Measurements from ENCODE around the gene HSPA4. TPM values are rescaled to one million over a fixed set of nuclear protein-coding genes. Genes with fewer than 3 reads are reported as not detected.

HSPA4 gene
- total and polyA plus RNA-seq, 2 of the 13 experiments (the other 11 are each of a cell fraction or from before 2014, with no cell fraction given): 36.6 to 231 TPM

DNA sequence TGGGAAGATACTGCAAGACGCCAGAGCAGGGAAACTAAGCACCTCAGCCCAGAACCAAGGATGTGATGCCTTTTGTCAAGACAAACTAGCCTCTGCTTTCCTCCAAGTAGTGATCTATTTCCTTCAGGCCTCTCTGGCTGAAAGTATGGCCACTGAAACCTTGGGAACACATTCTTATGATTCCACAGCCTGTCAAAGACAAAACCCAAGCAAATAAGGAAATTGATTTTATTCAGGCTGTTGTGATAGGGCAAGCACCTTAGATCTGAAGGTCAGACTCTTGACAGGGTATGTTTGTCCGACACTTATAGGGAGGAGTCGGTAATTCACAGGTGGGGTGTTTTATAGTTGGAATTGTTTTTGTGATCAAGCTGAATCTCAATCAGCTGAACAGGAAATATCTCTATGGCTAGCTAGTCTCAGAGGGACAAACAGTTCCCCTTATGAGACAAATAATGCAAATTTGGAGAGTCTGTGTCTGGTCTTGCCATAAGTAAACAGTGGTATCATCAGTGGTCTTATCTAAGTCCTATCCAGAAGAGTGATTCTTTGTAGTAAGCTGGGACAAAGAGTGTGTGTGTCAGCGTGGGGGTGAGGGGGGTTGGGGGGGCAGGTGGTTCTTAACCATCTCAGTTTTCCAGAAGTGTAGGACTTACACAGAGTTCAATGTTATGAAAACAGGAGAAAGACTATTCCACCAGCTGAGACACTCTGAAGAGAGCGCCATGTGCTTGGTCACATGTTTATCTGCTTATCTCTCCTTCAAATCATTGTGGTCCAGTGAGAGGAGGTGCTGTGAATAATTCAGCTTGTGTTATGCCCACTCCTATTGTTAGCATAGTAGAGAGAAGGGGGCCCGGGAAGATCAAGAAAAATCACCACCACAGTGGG, 18.7 kb upstream of the HSPA4 start (continued):
- TF ChIP-seq, protein P1, sequence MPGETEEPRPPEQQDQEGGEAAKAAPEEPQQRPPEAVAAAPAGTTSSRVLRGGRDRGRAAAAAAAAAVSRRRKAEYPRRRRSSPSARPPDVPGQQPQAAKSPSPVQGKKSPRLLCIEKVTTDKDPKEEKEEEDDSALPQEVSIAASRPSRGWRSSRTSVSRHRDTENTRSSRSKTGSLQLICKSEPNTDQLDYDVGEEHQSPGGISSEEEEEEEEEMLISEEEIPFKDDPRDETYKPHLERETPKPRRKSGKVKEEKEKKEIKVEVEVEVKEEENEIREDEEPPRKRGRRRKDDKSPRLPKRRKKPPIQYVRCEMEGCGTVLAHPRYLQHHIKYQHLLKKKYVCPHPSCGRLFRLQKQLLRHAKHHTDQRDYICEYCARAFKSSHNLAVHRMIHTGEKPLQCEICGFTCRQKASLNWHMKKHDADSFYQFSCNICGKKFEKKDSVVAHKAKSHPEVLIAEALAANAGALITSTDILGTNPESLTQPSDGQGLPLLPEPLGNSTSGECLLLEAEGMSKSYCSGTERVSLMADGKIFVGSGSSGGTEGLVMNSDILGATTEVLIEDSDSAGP (CRISPR knock-in tag; IDR thresholded peaks at IDR 0.05; ENCODE audit: borderline replicate concordance): no peak
- TF ChIP-seq MXI1 (IDR thresholded peaks at IDR 0.05; ENCODE audit: borderline replicate concordance, low read depth, low read length) (peak; percentile 28; the same call in 1 of the 3 replicates), ZNF451 (CRISPR knock-in tag; IDR thresholded peaks at IDR 0.05) (no peak), ATM (IDR thresholded peaks at IDR 0.05; ENCODE audit: borderline replicate concordance) (no peak), TMF1 (CRISPR knock-in tag; IDR thresholded peaks at IDR 0.05; ENCODE audit: low read depth) (no peak), ZNF264 (CRISPR knock-in tag; IDR thresholded peaks at IDR 0.05) (no peak), ZBTB38 (CRISPR knock-in tag; IDR thresholded peaks at IDR 0.05) (no peak), NFYC (CRISPR knock-in tag; IDR thresholded peaks at IDR 0.05) (no peak), FOXA3 (CRISPR knock-in tag; IDR thresholded peaks at IDR 0.05) (peak; percentile 36), ZNF12 (CRISPR knock-in tag; IDR thresholded peaks at IDR 0.05) (no peak), IKZF4 (CRISPR knock-in tag; IDR thresholded peaks at IDR 0.05; ENCODE audit: borderline replicate concordance, low read depth, not compliant biosample characterization) (no peak), ZSCAN30 (CRISPR knock-in tag; IDR thresholded peaks at IDR 0.05) (no peak), SATB2 (CRISPR knock-in tag; IDR thresholded peaks at IDR 0.05) (no peak), SAP130 (CRISPR knock-in tag; IDR thresholded peaks at IDR 0.05; ENCODE audit: low read depth) (peak; percentile 45; the same call in 1 of the 2 replicates), SP5 (CRISPR knock-in tag; IDR thresholded peaks at IDR 0.05; ENCODE audit: borderline replicate concordance, low read depth) (no peak), ZNF33B (CRISPR knock-in tag; IDR thresholded peaks at IDR 0.05) (no peak), PAF1 (CRISPR knock-in tag; IDR thresholded peaks at IDR 0.05) (no peak)
- TF ChIP-seq, protein P2, sequence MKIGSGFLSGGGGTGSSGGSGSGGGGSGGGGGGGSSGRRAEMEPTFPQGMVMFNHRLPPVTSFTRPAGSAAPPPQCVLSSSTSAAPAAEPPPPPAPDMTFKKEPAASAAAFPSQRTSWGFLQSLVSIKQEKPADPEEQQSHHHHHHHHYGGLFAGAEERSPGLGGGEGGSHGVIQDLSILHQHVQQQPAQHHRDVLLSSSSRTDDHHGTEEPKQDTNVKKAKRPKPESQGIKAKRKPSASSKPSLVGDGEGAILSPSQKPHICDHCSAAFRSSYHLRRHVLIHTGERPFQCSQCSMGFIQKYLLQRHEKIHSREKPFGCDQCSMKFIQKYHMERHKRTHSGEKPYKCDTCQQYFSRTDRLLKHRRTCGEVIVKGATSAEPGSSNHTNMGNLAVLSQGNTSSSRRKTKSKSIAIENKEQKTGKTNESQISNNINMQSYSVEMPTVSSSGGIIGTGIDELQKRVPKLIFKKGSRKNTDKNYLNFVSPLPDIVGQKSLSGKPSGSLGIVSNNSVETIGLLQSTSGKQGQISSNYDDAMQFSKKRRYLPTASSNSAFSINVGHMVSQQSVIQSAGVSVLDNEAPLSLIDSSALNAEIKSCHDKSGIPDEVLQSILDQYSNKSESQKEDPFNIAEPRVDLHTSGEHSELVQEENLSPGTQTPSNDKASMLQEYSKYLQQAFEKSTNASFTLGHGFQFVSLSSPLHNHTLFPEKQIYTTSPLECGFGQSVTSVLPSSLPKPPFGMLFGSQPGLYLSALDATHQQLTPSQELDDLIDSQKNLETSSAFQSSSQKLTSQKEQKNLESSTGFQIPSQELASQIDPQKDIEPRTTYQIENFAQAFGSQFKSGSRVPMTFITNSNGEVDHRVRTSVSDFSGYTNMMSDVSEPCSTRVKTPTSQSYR (CRISPR knock-in tag; IDR thresholded peaks at IDR 0.05; ENCODE audit: borderline replicate concordance): 0 out of 2 replicates have a peak, but pooled peaks have one; percentile 14
- TF ChIP-seq, protein P3, sequence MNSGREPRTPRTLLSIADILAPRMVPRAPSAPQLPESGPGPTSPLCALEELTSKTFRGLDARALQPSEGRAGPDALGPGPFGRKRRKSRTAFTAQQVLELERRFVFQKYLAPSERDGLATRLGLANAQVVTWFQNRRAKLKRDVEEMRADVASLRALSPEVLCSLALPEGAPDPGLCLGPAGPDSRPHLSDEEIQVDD (CRISPR knock-in tag; IDR thresholded peaks at IDR 0.05; ENCODE audit: borderline replicate concordance): no peak
- TF ChIP-seq, protein P4, sequence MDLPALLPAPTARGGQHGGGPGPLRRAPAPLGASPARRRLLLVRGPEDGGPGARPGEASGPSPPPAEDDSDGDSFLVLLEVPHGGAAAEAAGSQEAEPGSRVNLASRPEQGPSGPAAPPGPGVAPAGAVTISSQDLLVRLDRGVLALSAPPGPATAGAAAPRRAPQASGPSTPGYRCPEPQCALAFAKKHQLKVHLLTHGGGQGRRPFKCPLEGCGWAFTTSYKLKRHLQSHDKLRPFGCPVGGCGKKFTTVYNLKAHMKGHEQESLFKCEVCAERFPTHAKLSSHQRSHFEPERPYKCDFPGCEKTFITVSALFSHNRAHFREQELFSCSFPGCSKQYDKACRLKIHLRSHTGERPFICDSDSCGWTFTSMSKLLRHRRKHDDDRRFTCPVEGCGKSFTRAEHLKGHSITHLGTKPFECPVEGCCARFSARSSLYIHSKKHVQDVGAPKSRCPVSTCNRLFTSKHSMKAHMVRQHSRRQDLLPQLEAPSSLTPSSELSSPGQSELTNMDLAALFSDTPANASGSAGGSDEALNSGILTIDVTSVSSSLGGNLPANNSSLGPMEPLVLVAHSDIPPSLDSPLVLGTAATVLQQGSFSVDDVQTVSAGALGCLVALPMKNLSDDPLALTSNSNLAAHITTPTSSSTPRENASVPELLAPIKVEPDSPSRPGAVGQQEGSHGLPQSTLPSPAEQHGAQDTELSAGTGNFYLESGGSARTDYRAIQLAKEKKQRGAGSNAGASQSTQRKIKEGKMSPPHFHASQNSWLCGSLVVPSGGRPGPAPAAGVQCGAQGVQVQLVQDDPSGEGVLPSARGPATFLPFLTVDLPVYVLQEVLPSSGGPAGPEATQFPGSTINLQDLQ (CRISPR knock-in tag; IDR thresholded peaks at IDR 0.05): no peak
- TF ChIP-seq, protein P5, sequence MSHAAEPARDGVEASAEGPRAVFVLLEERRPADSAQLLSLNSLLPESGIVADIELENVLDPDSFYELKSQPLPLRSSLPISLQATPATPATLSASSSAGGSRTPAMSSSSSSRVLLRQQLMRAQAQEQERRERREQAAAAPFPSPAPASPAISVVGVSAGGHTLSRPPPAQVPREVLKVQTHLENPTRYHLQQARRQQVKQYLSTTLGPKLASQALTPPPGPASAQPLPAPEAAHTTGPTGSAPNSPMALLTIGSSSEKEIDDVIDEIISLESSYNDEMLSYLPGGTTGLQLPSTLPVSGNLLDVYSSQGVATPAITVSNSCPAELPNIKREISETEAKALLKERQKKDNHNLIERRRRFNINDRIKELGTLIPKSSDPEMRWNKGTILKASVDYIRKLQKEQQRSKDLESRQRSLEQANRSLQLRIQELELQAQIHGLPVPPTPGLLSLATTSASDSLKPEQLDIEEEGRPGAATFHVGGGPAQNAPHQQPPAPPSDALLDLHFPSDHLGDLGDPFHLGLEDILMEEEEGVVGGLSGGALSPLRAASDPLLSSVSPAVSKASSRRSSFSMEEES (CRISPR knock-in tag; IDR thresholded peaks at IDR 0.05): peak; percentile 72
